K562 (cell line): ENCODE measurements around the gene WDR47. TPM values are rescaled to one million over a fixed set of nuclear protein-coding genes. Genes with fewer than 3 reads are reported as not detected.
"Not testable (repeated sequence)": the region's sequence is repeated elsewhere in the genome, so short reads cannot be mapped to it uniquely, and the experiment has no call there.

Source experiments
- ATAC-seq: fragments of 200-7000 bp; cut with Tn5 transposase; 3 replicates; pipeline ENCODE4 v1.9.1; 2020; ENCODE audit warnings: moderate library complexity
- BruUV-seq: library from RNA; stranded (reverse); fragments of 400-500 nt; replicated peaks from 2 replicates; lab custom pipeline; 2021; lab: Mats Ljungman, UMichigan
- CTCF ChIA-PET: fragments of 300-600 bp; formaldehyde crosslinking; extraction: SDS; loops from one replicate; lab custom pipeline; 2021; ENCODE audit warnings: low intra/inter-chr PET ratio; lab: Yijun Ruan, JAX
- POLR2A ChIA-PET: fragments of 300-600, 350-650 bp; sonication (Branson Sonifier 250); formaldehyde crosslinking; extraction: SDS; loops from one replicate; lab custom pipeline; 2021; ENCODE audit warnings: antibody characterized with exemption, inconsistent platforms; lab: Yijun Ruan, JAX
- DNase-seq, 4 experiments: peaks; one replicate each; pipeline versions ENCODE4 v3.0.0 to v3.0.0-alpha.2; 2011 to 2018; ENCODE audit warnings: low spot score in 3 of 4, mixed read lengths in 3 of 4; ENCODE audit errors: extremely low read depth in 1 of 4
- FAIRE-seq: peaks from 2 replicates; lab custom pipeline; 2011; peaks lifted over from hg19 to GRCh38; lab: Jason Lieb, UNC
- H2AFZ ChIP-seq: 2 replicates; pipeline ENCODE4 v1.6.0; 2011; ENCODE audit warnings: low read depth, low read length, control low read depth, inconsistent platforms
- H3K27ac ChIP-seq: fragments of 200-600 bp; 3 replicates; pipeline ENCODE4 v1.8.0; 2011; ENCODE audit warnings: low read depth, mild to moderate bottlenecking, control low read depth, inconsistent platforms, low read length, moderate library complexity, mixed read lengths; ENCODE audit errors: extremely low read depth
- H3K27me3 ChIP-seq, 2 experiments: fragments of 300-600 bp in 1 of 2; 2 replicates in 1 of 2; 3 replicates in 1 of 2; pipeline versions ENCODE4 v1.6.0 to v1.8.0; 2011; ENCODE audit warnings: inconsistent platforms in 2 of 2, low read length in 2 of 2, mild to moderate bottlenecking in 1 of 2, mixed read lengths in 1 of 2, moderate library complexity in 1 of 2; ENCODE audit not compliant: control insufficient read depth in 2 of 2, insufficient read depth in 2 of 2
- H3K36me3 ChIP-seq: fragments of 300-600 bp; 3 replicates; pipeline ENCODE4 v1.8.0; 2011; ENCODE audit warnings: mild to moderate bottlenecking, low read length, inconsistent platforms; ENCODE audit not compliant: control insufficient read depth, insufficient read depth
- H3K4me1 ChIP-seq, 2 experiments: fragments of 200-600 bp in 1 of 2; replicated peaks in 1 of 2; 2 replicates in 1 of 2; 3 replicates in 1 of 2; pipeline versions ENCODE4 v1.5.1 to v1.8.0; 2011; ENCODE audit warnings: inconsistent platforms in 2 of 2, low read length in 2 of 2, mild to moderate bottlenecking in 1 of 2, mixed read lengths in 1 of 2, moderate library complexity in 1 of 2; ENCODE audit not compliant: control insufficient read depth in 2 of 2, insufficient read depth in 2 of 2
- H3K4me2 ChIP-seq: 2 replicates; pipeline ENCODE4 v1.6.1; 2011; ENCODE audit warnings: low read length, control low read depth, inconsistent platforms, mixed read lengths; ENCODE audit not compliant: insufficient read depth
- H3K4me3 ChIP-seq: fragments of 200-600 bp; sonication (generic), shearing (Covaris generic); 2 replicates; pipeline ENCODE4 v1.5.1; 2016; ENCODE audit warnings: control low read depth, inconsistent platforms
- H3K79me2 ChIP-seq: fragments of 200-600 bp; 3 replicates; pipeline ENCODE4 v1.8.0; 2011; ENCODE audit warnings: low read length, inconsistent platforms; ENCODE audit not compliant: control insufficient read depth, insufficient read depth
- H3K9ac ChIP-seq, 2 experiments: 2 replicates each; pipeline versions ENCODE4 v1.6.0 to v1.6.1; 2011; ENCODE audit warnings: low read depth in 2 of 2, low read length in 2 of 2, control low read depth in 1 of 2, inconsistent platforms in 1 of 2, mild to moderate bottlenecking in 1 of 2, mixed read lengths in 1 of 2; ENCODE audit not compliant: insufficient read depth in 1 of 2
- H3K9me1 ChIP-seq: one replicate; pipeline ENCODE4 v1.6.0; 2011; ENCODE audit warnings: inconsistent platforms, mild to moderate bottlenecking, low read length, moderate library complexity; ENCODE audit not compliant: control insufficient read depth, insufficient read depth
- H3K9me3 ChIP-seq: replicated peaks from 2 replicates; pipeline ENCODE4 v1.5.1; 2011; ENCODE audit warnings: low read depth, low read length, inconsistent platforms; ENCODE audit not compliant: control insufficient read depth, insufficient read depth
- H4K20me1 ChIP-seq: replicated peaks from 2 replicates; pipeline ENCODE4 v1.6.1; 2011; ENCODE audit warnings: low read length, inconsistent platforms, mixed read lengths; ENCODE audit not compliant: control insufficient read depth, insufficient read depth
- ATF3 ChIP-seq, 2 experiments: fragments of 450-650 bp in 1 of 2; sonication (generic) in 1 of 2; formaldehyde crosslinking in 1 of 2; IDR thresholded peaks in 1 of 2; conservative IDR thresholded peaks in 1 of 2; 2 replicates each; pipeline versions ENCODE4 v1.6.1 to v1.8.1; 2016 to 2023; ENCODE audit warnings: mild to moderate bottlenecking in 2 of 2, moderate library complexity in 2 of 2, inconsistent platforms in 1 of 2, missing genetic modification reagents in 1 of 2
- SIN3B ChIP-seq: fragments of 450-650 bp; IDR thresholded peaks from 2 replicates; pipeline ENCODE4 v1.6.1; 2017; ENCODE audit warnings: low read depth, mild to moderate bottlenecking, moderate library complexity
- TAF15 ChIP-seq: fragments of 200-400 bp; formaldehyde crosslinking; IDR thresholded peaks from 2 replicates; pipeline ENCODE4 v1.6.1; 2017; ENCODE audit warnings: mild to moderate bottlenecking, low read depth, low read length, moderate library complexity
- ZNF668 ChIP-seq: fragments of 250-450 bp; sonication (Bioruptor Pico); IDR thresholded peaks from 2 replicates; pipeline ENCODE4 v1.8.0; 2022; ENCODE audit warnings: mild to moderate bottlenecking, inconsistent platforms
- WGBS: fragments of 100-300 bp; shearing (Covaris generic); methylation state at CpG from one replicate; pipeline ENCODE4 v1.1.6; 2016; ENCODE audit warnings: low coverage, mixed read lengths; ENCODE audit not compliant: insufficient coverage; ENCODE audit errors: missing lambda C conversion rate; 5-methylcytosine and 5-hydroxymethylcytosine counted together
- in situ Hi-C: fragments of 300-500 bp; cut with MboI; formaldehyde crosslinking; loops from 4 replicates; pipeline ENCODE4 v1.15.0; 2018; ENCODE audit warnings: inconsistent platforms, mixed read lengths
- intact Hi-C: fragments of 100-400 bp; cut with micrococcal nuclease; formaldehyde crosslinking; loops from 2 replicates; pipeline ENCODE4 v1.14.2; 2022
- polyA plus RNA-seq, 8 experiments: library from polyadenylated mRNA; depleted of rRNA in 4 of 8; stranded (reverse) in 5 of 8; unstranded in 3 of 8; fragments of >200 nt; fragmentation: Nextera tagmentation in 2 of 8; fragmentation: Illumina TruSeq in 1 of 8; extraction: Ambion mirVana in 2 of 8; extraction: Trizol in 1 of 8; gene quantifications; 2 replicates each; pipeline versions ENCODE4 v1.2.1 to v1.2.3, GENCODE V29; 2011 to 2014; ENCODE audit warnings: inconsistent platforms in 1 of 8, missing spikeins in 1 of 8
- total RNA-seq, 7 experiments: library from RNA; depleted of rRNA in 6 of 7; stranded (reverse); fragments of >200 nt in 6 of 7; fragmentation: Illumina TruSeq in 2 of 7; extraction: Trizol in 2 of 7; gene quantifications; 2 replicates each; pipeline versions ENCODE4 v1.2.1 to v1.2.3, GENCODE V29; 2011 to 2021; ENCODE audit warnings: low replicate concordance in 1 of 7

WDR47 gene
- total and polyA plus RNA-seq, 9 of the 15 experiments (the other 6 are each of a cell fraction or from before 2014, with no cell fraction given) = 1.3 to 10.1 (median 4.9) TPM

GRCh38 chr1:109011335-109011734 is 30.6 kb downstream of the WDR47 start:
- H3K9ac ChIP-seq = no peak overlapping the region
- H3K27me3 ChIP-seq = no peaks in the 10 kb centered on the region
- ATAC-seq (no peak), FAIRE-seq (no peak), DNase-seq (no peak)
- H3K4me2 ChIP-seq = no peak overlapping the region
- H2AFZ ChIP-seq = no peak overlapping the region
- no peaks in the 10 kb centered on the region for H3K9me1 ChIP-seq
- no peaks in the 10 kb centered on the region for H3K9me3 ChIP-seq
- peaks cover 23% of the 10 kb centered on the region for H3K36me3 ChIP-seq
- 58% methylated on average over 7 of the region's 7 CpGs for WGBS
- H4K20me1 ChIP-seq = no peaks in the 10 kb centered on the region
- in situ Hi-C loops (no loop called here), intact Hi-C loops (no loop called here)
- BruUV-seq = no TSS peak
- H3K4me1 ChIP-seq = no peaks in the 10 kb centered on the region
- TF ChIP-seq TAF15 = no peak
- TF ChIP-seq ZNF668 = no peak
- TF ChIP-seq SIN3B = no peak
- CTCF ChIA-PET = no interaction called here
- H3K4me3 ChIP-seq = no peak overlapping the region
- no peak overlapping the region for H3K27ac ChIP-seq
- POLR2A ChIA-PET = interaction anchor here (1.1 to 2.2 kb wide), 6 partner anchors 9 to 92 kb away, joined by 3 to 7 read pairs (median 4); no protein-coding TSS in a partner anchor
- H3K79me2 ChIP-seq = no peaks in the 10 kb centered on the region

GRCh38 chr1:108996622-108997021 is 45.3 kb downstream of the WDR47 start:
- peaks cover 28% of the 10 kb centered on the region; the same call in 1 of the 3 replicates for H3K36me3 ChIP-seq
- H3K27me3 ChIP-seq; DNase-seq; H3K4me1 ChIP-seq; H3K4me3 ChIP-seq; H4K20me1 ChIP-seq; CTCF ChIA-PET; H3K9me3 ChIP-seq; H3K27ac ChIP-seq; in situ Hi-C loops; intact Hi-C loops; BruUV-seq; H3K9me1 ChIP-seq; FAIRE-seq; ATAC-seq; H2AFZ ChIP-seq; POLR2A ChIA-PET; H3K9ac ChIP-seq; H3K79me2 ChIP-seq; H3K4me2 ChIP-seq; TF ChIP-seq ATF3 (CRISPR knock-in tag; conservative IDR thresholded peaks at IDR 0.05): not testable (repeated sequence)
- 0 out of 2 replicates have a peak, but pooled peaks have one; percentile 15 for TF ChIP-seq ATF3 (IDR thresholded peaks at IDR 0.05)
- WGBS = 74% methylated on average over 3 of the region's 3 CpGs
